Duodenal mucosa (tissue), 2 donors: ENCODE measurements around the gene LRRC8D.

ENCODE experiments used
- H3K27ac ChIP-seq: one replicate; pipeline ENCODE4 v1.7.0; 2013; ENCODE audit warnings: low read depth, low read length
- H3K27me3 ChIP-seq, 2 donors: one replicate each; pipeline ENCODE4 v1.7.0; 2013; ENCODE audit warnings: low read length in 2 of 2, control low read depth in 1 of 2; ENCODE audit not compliant: insufficient read depth in 2 of 2, control insufficient read depth in 1 of 2
- H3K36me3 ChIP-seq, 2 donors: one replicate each; pipeline ENCODE4 v1.7.0; 2013; ENCODE audit warnings: low read length in 2 of 2, control low read depth in 1 of 2; ENCODE audit not compliant: insufficient read depth in 2 of 2, control insufficient read depth in 1 of 2
- H3K4me1 ChIP-seq, 2 donors: one replicate each; pipeline ENCODE4 v1.7.0; 2013; ENCODE audit warnings: low read length in 2 of 2, control low read depth in 1 of 2; ENCODE audit not compliant: insufficient read depth in 2 of 2, control insufficient read depth in 1 of 2
- H3K4me3 ChIP-seq, 2 donors: one replicate each; pipeline ENCODE4 v1.7.0; 2013; ENCODE audit warnings: low read length in 2 of 2, low read depth in 1 of 2
- H3K9ac ChIP-seq, 2 donors: one replicate each; pipeline ENCODE4 v1.7.0; 2013; ENCODE audit warnings: low read length in 2 of 2, low read depth in 1 of 2
- H3K9me3 ChIP-seq, 2 donors: one replicate each; pipeline ENCODE4 v1.7.0; 2013; ENCODE audit warnings: low read length in 2 of 2, control low read depth in 1 of 2; ENCODE audit not compliant: control insufficient read depth in 1 of 2

Gene LRRC8D

DNA sequence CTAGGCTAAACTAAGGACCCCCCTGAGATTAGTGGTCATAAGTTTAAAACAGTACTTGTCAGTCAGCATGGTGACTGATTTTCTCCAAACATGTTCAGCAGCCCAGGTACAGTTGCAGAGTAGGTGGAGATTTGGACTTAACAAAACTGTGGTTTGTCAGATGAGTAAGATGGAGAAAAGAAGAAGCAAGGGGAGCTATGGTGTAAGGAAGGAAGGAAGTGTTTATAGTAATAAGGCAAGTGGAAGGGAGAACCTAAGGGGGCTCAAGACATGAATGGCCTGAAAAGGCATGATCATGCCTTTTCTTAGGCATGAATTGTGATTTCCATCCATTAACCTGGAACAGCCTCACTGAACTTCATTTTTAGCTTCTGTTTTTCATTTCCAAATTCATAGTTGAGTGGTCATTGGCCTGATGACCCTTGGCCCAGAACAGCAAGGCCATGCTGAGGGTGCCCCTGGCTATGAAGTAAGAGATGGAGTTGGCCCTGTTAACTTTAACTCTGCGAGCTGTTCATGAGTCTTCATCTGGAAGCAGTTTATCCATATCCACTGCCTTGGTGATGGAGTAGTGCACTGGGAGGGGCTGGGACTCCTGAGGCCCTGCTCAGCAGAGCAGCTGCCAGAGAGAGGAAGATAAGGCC, 60.7 kb downstream of the LRRC8D start:
- Histone ChIP-seq H3K27ac (no peak overlapping the region), H3K9me3 (no peaks in the 10 kb centered on the region), H3K4me3 (no peak overlapping the region), H3K9ac (no peak overlapping the region), H3K27me3 (no peaks in the 10 kb centered on the region), H3K4me1 (no peaks in the 10 kb centered on the region), H3K36me3 (peaks cover 0 to 6% of the 10 kb centered on the region in 2 donors)

DNA sequence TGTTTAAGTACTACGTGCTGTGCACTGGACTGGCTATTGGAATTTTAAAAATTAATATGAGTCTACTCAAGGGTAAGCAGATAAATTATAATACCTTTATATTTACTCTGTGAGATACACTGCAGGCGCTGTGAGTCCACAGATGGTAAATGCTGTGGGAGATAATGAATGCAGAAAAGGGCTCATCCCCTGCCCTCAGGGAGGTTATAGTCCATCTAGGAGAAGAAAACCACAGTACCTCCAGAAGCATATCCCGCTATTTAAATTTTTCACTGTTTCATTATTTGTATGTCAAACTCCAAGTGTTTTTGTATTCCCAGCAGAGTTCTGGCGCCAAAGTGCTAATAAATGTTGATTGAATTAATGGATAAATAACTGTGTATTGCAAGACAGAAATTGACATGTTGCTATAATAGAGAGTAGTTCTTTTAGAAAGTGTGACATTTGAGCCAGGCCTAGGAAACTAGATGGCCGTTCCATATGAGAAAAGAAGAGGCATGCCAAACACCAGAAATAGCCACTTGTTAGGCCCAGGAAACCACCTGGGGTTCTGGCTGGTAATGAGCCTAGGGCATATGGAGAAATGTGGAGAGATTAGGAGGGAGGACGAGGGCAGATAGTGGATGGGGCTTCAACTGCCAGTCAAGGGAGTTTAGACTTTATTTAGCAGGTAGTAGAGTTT, 61.7 kb downstream of the LRRC8D start:
- Histone ChIP-seq H3K27ac (no peak overlapping the region), H3K4me1 (no peaks in the 10 kb centered on the region), H3K9ac (no peak overlapping the region), H3K36me3 (peaks cover 0 to 6% of the 10 kb centered on the region in 2 donors), H3K9me3 (no peaks in the 10 kb centered on the region), H3K4me3 (no peak overlapping the region), H3K27me3 (no peaks in the 10 kb centered on the region)

DNA sequence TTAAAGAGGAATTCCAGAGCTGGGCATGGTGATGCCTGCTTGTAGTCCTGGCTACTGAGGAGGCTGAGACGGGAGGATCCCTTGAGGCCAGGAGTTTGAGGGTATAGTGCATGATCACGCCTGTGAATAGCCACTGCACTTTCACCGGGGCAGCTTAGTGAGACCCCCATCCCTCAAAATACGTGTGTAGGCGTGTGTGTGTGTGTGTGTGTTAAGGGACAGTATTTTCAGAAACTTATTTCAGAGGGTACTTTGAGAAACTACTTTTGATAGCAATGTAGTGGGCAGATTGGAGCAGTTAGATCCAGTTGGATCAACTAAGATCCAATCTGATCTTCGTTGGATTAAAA, 62.2 kb downstream of the LRRC8D start:
- Histone ChIP-seq H3K9ac (no peak overlapping the region), H3K27ac (no peak overlapping the region), H3K4me1 (no peaks in the 10 kb centered on the region), H3K4me3 (no peak overlapping the region), H3K27me3 (no peaks in the 10 kb centered on the region), H3K9me3 (no peaks in the 10 kb centered on the region), H3K36me3 (peaks cover 0 to 6% of the 10 kb centered on the region in 2 donors)

DNA sequence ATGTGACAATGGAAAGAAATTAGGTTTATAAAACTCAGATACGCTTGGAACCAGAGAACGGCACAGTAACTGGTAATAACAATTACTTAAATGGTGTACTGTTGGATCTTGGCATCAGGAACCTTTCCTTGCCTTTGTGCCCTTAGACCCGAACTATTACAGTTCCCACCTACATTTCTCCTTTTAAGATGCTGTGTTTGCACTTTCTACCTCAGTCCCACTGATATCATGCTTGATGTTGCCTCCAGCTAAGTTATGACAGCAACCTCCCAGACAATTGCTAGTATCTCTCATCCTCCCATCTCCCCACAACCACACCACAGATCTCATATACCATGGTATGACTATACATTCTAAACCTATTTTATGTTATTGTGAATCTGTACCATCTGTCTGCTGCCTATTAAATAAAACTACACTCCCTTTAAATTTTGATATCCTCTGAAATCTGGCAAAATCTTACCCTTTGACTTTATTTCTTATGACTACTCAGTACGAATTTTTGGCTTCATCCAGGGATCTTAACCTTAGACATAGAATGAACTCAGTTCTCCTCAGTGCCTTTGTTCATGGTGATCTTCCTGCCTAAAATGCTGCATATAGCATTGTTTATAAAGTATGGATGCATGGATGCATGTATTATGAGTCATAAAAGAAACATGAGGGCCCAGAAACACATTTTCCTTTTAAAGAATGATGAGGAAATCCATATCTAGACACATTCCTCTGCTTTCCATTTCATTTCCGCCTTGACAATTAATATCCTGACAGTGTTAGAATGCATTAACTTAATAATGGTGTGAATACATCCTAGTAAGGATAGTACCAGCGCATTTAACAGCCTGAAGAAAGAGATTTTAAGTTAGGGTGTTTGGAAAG, 64.1 kb downstream of the LRRC8D start:
- no peak overlapping the region for H3K4me3 ChIP-seq
- H3K4me1 ChIP-seq, result no peaks in the 10 kb centered on the region
- H3K27ac ChIP-seq, result no peak overlapping the region
- H3K27me3 ChIP-seq, result no peaks in the 10 kb centered on the region
- H3K9me3 ChIP-seq, result no peaks in the 10 kb centered on the region
- H3K36me3 ChIP-seq, result peaks cover 0 to 6% of the 10 kb centered on the region in 2 donors
- H3K9ac ChIP-seq, result no peak overlapping the region

DNA sequence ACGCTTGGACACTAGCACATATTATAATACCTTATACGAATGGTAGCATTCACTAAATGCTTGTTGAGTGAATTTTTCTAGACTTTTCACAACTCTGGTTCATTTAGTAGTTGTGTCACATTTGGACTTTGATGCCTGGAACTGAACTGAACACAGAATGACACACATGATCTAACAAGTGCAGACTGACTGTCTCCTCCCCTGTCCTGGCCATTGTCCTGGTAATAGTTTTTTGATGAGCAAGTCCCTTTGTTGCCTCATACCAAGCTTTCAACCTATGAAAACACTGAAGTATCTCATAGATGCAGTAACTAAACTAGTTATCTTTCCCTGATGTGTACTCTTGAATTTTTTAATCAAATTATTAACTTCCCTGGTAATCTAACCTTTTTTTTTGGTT, 66.4 kb downstream of the LRRC8D start:
- no peak overlapping the region for H3K27ac ChIP-seq

DNA sequence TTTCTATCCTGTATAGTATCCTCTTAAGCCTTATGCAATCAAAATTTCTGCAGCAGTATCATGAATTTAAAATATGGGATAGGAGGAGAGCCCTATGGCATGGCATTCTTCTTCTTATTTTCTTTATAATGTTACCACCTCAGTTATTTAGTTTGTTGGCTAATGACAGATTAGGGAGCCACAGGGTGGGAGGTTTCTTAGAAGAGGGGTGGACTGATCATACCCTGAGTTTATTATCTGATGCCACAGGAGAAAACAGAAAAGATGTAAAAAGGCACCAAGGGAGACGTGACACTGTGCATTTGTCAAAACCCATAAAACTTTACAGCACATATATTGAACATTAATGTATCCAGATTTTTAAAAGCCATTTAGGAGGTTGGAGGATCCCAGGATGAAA, 66.9 kb downstream of the LRRC8D start:
- Histone ChIP-seq H3K27me3 (no peaks in the 10 kb centered on the region), H3K36me3 (peaks cover 0 to 6% of the 10 kb centered on the region in 2 donors), H3K9ac (no peak overlapping the region), H3K4me3 (no peak overlapping the region), H3K27ac (no peak overlapping the region), H3K9me3 (no peaks in the 10 kb centered on the region), H3K4me1 (peaks cover 0 to 4% of the 10 kb centered on the region in 2 donors)

More for the DNA sequence above, 66.4 kb downstream of the LRRC8D start:
- peaks cover 0 to 4% of the 10 kb centered on the region in 2 donors for H3K4me1 ChIP-seq
- peaks cover 0 to 6% of the 10 kb centered on the region in 2 donors for H3K36me3 ChIP-seq
- no peak overlapping the region for H3K9ac ChIP-seq
- H3K9me3 ChIP-seq, result no peaks in the 10 kb centered on the region
- no peak overlapping the region for H3K4me3 ChIP-seq
- no peaks in the 10 kb centered on the region for H3K27me3 ChIP-seq

DNA sequence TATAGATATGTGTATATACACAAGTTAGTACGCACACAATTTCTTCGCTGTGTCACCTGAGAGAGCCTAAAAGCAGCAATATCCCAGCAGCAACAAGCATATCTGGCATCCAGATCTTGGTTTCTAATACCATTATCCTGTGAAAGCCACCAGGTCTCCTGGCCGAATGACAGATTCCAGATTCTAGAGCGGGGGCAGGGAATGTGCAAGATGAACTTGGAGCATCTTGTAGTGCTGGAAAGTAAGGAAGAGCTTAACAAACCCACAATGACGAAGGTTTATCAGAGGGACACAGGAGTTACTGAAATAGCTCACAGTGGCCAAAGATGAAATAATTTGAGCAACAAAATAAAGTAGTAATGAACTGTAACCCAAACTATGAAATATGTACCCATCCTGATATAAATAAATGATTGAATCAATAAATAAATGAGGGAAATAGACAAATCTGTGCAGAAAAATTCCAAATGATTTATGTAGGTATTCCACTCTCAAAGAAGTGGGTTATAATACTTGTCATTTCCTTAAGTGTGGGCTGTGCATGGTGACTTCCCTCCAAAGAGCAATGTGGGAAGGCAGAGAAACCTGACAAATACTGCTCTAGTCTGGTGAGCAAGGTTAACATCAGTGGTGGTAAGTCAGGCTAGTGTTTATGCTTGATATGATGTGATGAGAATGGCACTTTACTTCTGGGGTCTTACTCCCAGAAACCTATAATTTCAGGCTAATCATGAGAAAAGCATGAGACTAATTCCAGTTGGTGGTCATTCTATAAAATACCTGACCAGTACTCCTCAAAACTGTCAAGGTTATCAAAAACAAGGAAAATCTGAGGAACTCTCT, 67.9 kb downstream of the LRRC8D start:
- peaks cover 0 to 4% of the 10 kb centered on the region in 2 donors for H3K4me1 ChIP-seq
- H3K4me3 ChIP-seq, result no peak overlapping the region
- peaks cover 0 to 4% of the 10 kb centered on the region in 2 donors for H3K36me3 ChIP-seq
- no peak overlapping the region for H3K27ac ChIP-seq
- H3K9me3 ChIP-seq, result no peaks in the 10 kb centered on the region
- no peak overlapping the region for H3K9ac ChIP-seq
- no peaks in the 10 kb centered on the region for H3K27me3 ChIP-seq

DNA sequence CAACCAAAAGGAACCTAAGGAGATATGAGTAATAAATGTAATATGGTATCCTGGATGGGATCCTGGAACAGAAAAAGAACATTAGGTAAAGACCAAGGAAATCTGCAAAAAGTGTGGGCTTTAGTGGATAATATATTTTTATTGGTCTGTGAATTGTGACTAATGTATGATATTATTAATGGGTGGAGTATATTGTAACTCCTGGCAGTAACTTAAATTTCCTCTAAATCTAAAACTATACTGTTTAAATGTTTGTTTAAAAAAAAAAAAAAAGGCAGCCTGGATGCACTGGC, 68.4 kb downstream of the LRRC8D start:
- peaks cover 0 to 4% of the 10 kb centered on the region in 2 donors for H3K4me1 ChIP-seq
- H3K27me3 ChIP-seq, result no peaks in the 10 kb centered on the region
- H3K27ac ChIP-seq, result no peak overlapping the region
- no peak overlapping the region for H3K4me3 ChIP-seq
- no peaks in the 10 kb centered on the region for H3K9me3 ChIP-seq
- no peak overlapping the region for H3K9ac ChIP-seq
- H3K36me3 ChIP-seq, result no peaks in the 10 kb centered on the region

DNA sequence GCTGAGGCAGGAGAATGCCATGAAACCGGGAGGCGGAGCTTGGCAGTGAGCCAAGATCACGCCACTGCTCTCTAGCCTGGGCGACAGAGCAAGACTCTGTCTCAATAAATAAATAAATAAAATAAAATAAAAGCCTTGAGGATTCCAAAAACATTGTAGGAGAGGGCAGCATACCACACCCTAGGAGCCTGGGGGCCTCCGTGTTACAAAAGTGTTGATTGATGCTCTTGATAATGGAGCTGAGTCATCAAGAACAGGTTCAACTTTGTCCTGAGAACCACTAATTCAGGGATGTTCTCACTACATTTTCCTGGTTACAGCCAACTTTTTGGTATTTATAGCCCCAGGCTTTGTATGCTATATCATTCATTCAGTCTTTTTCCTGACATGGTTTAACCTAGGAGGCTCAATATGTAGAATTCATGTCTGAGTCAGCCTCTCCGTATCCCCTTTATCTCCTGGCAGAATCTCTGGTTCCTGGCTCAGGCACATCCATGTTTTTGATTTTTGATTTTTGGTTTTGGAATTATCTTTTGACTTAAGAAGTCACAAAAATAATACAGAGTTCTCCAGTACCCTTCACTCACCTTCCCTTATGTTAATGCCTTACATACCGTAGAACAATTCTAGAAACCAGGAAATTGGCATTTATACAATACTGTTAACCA, 69.4 kb downstream of the LRRC8D start:
- H3K4me3 ChIP-seq, result no peak overlapping the region
- H3K36me3 ChIP-seq, result no peaks in the 10 kb centered on the region
- H3K27ac ChIP-seq, result no peak overlapping the region
- H3K9ac ChIP-seq, result no peak overlapping the region
- no peaks in the 10 kb centered on the region for H3K27me3 ChIP-seq
- no peaks in the 10 kb centered on the region for H3K9me3 ChIP-seq
- peaks cover 0 to 4% of the 10 kb centered on the region in 2 donors for H3K4me1 ChIP-seq
